GM23338 (cell line): Measurements from ENCODE around the gene SRRD. TPM values are rescaled to one million over a fixed set of nuclear protein-coding genes. Genes with fewer than 3 reads are reported as not detected.

ENCODE experiments used
- ATAC-seq: fragments of 200-7000 bp; cut with Tn5 transposase; 3 replicates; pipeline ENCODE4 v1.9.1; 2020
- DNase-seq: peaks from one replicate; pipeline ENCODE4 v3.0.0-alpha.2; 2015; ENCODE audit warnings: low spot score
- H2AFZ ChIP-seq: fragments of 200-600 bp; sonication (generic); 2 replicates; pipeline ENCODE4 v1.8.0; 2016; ENCODE audit warnings: antibody characterized with exemption, mild to moderate bottlenecking, moderate library complexity
- H3F3A ChIP-seq: fragments of 200-600 bp; sonication (generic); replicated peaks from 2 replicates; pipeline ENCODE4 v1.8.0; 2017; ENCODE audit warnings: antibody characterized with exemption, mixed run types, low read depth
- H3K27ac ChIP-seq: fragments of 200-600 bp; sonication (generic); 2 replicates; pipeline ENCODE4 v1.6.1; 2016; ENCODE audit warnings: low read depth
- H3K27me3 ChIP-seq: fragments of 200-600 bp; sonication (generic); 2 replicates; pipeline ENCODE4 v1.8.0; 2016; ENCODE audit warnings: mild to moderate bottlenecking, mixed run types, moderate library complexity; ENCODE audit not compliant: insufficient read depth
- H3K36me3 ChIP-seq: fragments of 200-600 bp; sonication (generic); 2 replicates; pipeline ENCODE4 v1.8.0; 2016; ENCODE audit warnings: mild to moderate bottlenecking; ENCODE audit not compliant: insufficient read depth
- H3K4me1 ChIP-seq: fragments of 200-600 bp; sonication (generic); 2 replicates; pipeline ENCODE4 v1.8.0; 2016; ENCODE audit warnings: mild to moderate bottlenecking, moderate library complexity; ENCODE audit not compliant: insufficient read depth
- H3K4me2 ChIP-seq: fragments of 200-600 bp; sonication (generic); 2 replicates; pipeline ENCODE4 v1.7.1; 2017; ENCODE audit warnings: mixed run types
- H3K4me3 ChIP-seq: fragments of 200-600 bp; sonication (generic); 2 replicates; pipeline ENCODE4 v1.6.1; 2016; ENCODE audit warnings: mixed run types
- H3K79me2 ChIP-seq: fragments of 200-600 bp; sonication (generic); replicated peaks from 2 replicates; pipeline ENCODE4 v1.8.0; 2017; ENCODE audit warnings: mild to moderate bottlenecking; ENCODE audit not compliant: insufficient read depth
- H3K9me2 ChIP-seq: fragments of 200-600 bp; sonication (generic); 2 replicates; pipeline ENCODE4 v1.8.0; 2017; ENCODE audit not compliant: insufficient read depth
- H4K20me1 ChIP-seq: fragments of 200-600 bp; sonication (generic); replicated peaks from 2 replicates; pipeline ENCODE4 v1.8.0; 2017; ENCODE audit warnings: mild to moderate bottlenecking; ENCODE audit not compliant: insufficient read depth
- H3K27ac Mint-ChIP-seq: 2 replicates; pipeline ENCODE4 v1.8.0; 2020; ENCODE audit warnings: inconsistent platforms, mild to moderate bottlenecking, moderate library complexity, mixed read lengths
- H3K27me3 Mint-ChIP-seq: 3 replicates; pipeline ENCODE4 v1.8.0; 2022; ENCODE audit warnings: low read depth, mild to moderate bottlenecking, moderate library complexity, mixed read lengths, inconsistent platforms; ENCODE audit not compliant: insufficient read depth, poor library complexity
- H3K36me3 Mint-ChIP-seq: 3 replicates; pipeline ENCODE4 v1.8.0; 2021; ENCODE audit warnings: low read depth, mild to moderate bottlenecking, inconsistent platforms, moderate library complexity, mixed read lengths
- H3K4me1 Mint-ChIP-seq: 3 replicates; pipeline ENCODE4 v1.8.0; 2020; ENCODE audit warnings: mild to moderate bottlenecking, inconsistent platforms, mixed read lengths
- H3K4me3 Mint-ChIP-seq: 3 replicates; pipeline ENCODE4 v1.8.0; 2021; ENCODE audit warnings: moderate library complexity, mild to moderate bottlenecking, inconsistent platforms, mixed read lengths
- H3K9me3 Mint-ChIP-seq: 3 replicates; pipeline ENCODE4 v1.8.0; 2020; ENCODE audit warnings: moderate library complexity, mild to moderate bottlenecking, inconsistent platforms, mixed read lengths
- EZH2phosphoT487 ChIP-seq: fragments of 200-600 bp; sonication (generic); IDR thresholded peaks from one replicate; pipeline ENCODE4 v1.8.1; 2018; ENCODE audit warnings: antibody characterized with exemption; ENCODE audit not compliant: unreplicated experiment
- JUNB ChIP-seq: IDR thresholded peaks from one replicate; pipeline ENCODE4 v1.6.1; 2016; ENCODE audit warnings: antibody characterized with exemption; ENCODE audit not compliant: unreplicated experiment
- NANOG ChIP-seq: IDR thresholded peaks from 2 replicates; pipeline ENCODE4 v1.6.1; 2016; ENCODE audit warnings: antibody characterized with exemption, borderline replicate concordance
- ZNF114 ChIP-seq: fragments of 250-450 bp; sonication (Bioruptor Pico); IDR thresholded peaks from 2 replicates; pipeline ENCODE4 v1.5.0; 2020; ENCODE audit warnings: mild to moderate bottlenecking, moderate library complexity
- ZNF462 ChIP-seq: fragments of 250-450 bp; sonication (Bioruptor Pico); IDR thresholded peaks from 2 replicates; pipeline ENCODE4 v1.5.0; 2020; ENCODE audit warnings: mild to moderate bottlenecking, moderate library complexity
- polyA plus RNA-seq: library from polyadenylated mRNA; unstranded; fragments of >200 nt; fragmentation: Nextera tagmentation; extraction: Ambion mirVana; gene quantifications from 2 replicates; pipeline ENCODE4 v1.2.1, GENCODE V29; 2016
- total RNA-seq: library from RNA; depleted of rRNA; stranded (reverse); fragments of >200 nt; shearing (Covaris generic); gene quantifications from 2 replicates; pipeline ENCODE4 v1.2.3, GENCODE V29; 2014
- TF ChIP-seq, protein P1 (sequence below): IDR thresholded peaks from 2 replicates; pipeline ENCODE4 v1.6.1; 2016; ENCODE audit warnings: antibody characterized with exemption
- TF ChIP-seq, protein P2 (sequence below), 2 experiments: fragments of 200-600 bp in 1 of 2; sonication (generic) in 1 of 2; conservative IDR thresholded peaks; 2 replicates each; pipeline versions ENCODE4 v1.5.1 to v1.6.1; 2016 to 2017; ENCODE audit warnings: antibody characterized with exemption in 2 of 2, low read depth in 2 of 2, mild to moderate bottlenecking in 2 of 2, moderate library complexity in 1 of 2

Gene SRRD
- total and polyA plus RNA-seq, 2 experiments from 2014 or later: 17.8 to 23.2 TPM

GRCh38 chr22:26496456-26496855 is 12.8 kb downstream of the SRRD start (continued):
- TF ChIP-seq ZNF462 (CRISPR knock-in tag) (no peak), ZNF114 (CRISPR knock-in tag) (no peak)

DNA sequence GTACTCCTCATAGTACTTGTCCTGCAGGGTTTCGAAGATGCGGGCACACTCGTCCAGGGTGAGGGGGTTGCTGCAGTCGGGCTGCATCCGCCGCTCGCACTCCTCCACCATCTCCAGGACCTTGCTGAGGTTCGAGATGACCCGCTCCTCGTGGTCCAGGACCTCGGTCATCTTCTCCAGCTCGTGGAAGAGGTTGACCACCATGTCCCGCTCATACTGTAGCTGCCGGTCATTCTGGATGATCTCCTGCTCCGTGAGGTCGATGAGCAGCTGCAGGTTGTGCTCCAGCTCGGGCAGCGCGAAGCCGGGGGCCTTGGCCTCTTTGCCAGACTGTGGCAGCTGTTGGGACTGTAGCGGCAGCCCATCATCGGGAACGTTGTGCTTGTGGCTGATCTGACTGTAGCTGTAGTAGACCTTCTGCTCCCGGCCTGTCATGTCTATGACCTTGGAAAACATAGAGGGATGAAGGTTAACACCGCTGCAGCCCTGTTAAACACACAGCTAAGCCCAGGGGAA is 15.6 kb downstream of the SRRD start:
- H3K36me3 ChIP-seq: peaks cover 64% of the 10 kb centered on the region
- peaks cover 83% of the 10 kb centered on the region for H3K36me3 Mint-ChIP-seq
- H3K9me2 ChIP-seq: no peaks in the 10 kb centered on the region
- H3K9me3 Mint-ChIP-seq: no peaks in the 10 kb centered on the region
- H3F3A ChIP-seq: peaks cover 19% of the 10 kb centered on the region; the same call in 1 of the 2 replicates
- H3K4me3 Mint-ChIP-seq: no peak overlapping the region
- no peaks in the 10 kb centered on the region; the same call in 1 of the 2 replicates for H3K4me1 ChIP-seq
- no peak overlapping the region for H3K27ac ChIP-seq
- peaks cover 5% of the 10 kb centered on the region for H3K27me3 Mint-ChIP-seq
- H3K4me3 ChIP-seq: no peak overlapping the region
- TF ChIP-seq NANOG: no peak
- no peak overlapping the region for H3K27ac Mint-ChIP-seq
- H4K20me1 ChIP-seq: no peaks in the 10 kb centered on the region; the same call in 1 of the 2 replicates
- no peaks in the 10 kb centered on the region for H3K79me2 ChIP-seq
- H2AFZ ChIP-seq: no peak overlapping the region
- no peaks in the 10 kb centered on the region for H3K27me3 ChIP-seq
- peaks cover 10% of the 10 kb centered on the region for H3K4me1 Mint-ChIP-seq
- ATAC-seq: no peak
- no peak for DNase-seq
- H3K4me2 ChIP-seq: no peak overlapping the region

DNA sequence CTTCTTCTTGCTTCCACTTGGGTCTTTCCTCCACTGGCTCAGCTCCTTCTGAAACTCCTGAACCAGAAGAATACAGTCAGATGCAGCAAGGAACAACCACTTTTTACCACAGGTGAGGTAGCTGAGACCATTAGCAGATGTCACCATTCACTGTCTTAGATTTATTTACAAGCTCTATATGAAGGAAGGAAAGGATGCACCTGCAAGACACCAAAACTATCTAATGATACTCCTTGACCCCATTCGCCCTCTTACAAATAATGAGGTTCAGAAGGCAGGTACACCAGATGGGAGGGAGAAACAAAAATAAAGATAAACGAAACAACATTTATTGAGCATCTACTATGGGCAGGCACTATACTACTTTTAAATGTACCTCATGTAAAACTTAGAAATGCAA is 18.3 kb downstream of the SRRD start:
- Histone ChIP-seq H3K4me2 (no peak overlapping the region), H2AFZ (no peak overlapping the region), H3K27me3 (no peaks in the 10 kb centered on the region), H3K79me2 (no peaks in the 10 kb centered on the region), H3K4me3 (no peak overlapping the region), H3K27ac (no peak overlapping the region), H4K20me1 (no peaks in the 10 kb centered on the region), H3K36me3 (peaks cover 61% of the 10 kb centered on the region), H3K4me1 (no peaks in the 10 kb centered on the region; the same call in 1 of the 2 replicates), H3F3A (peaks cover 5% of the 10 kb centered on the region; the same call in 1 of the 2 replicates), H3K9me2 (no peaks in the 10 kb centered on the region)
- Mint-ChIP-seq H3K9me3 (no peaks in the 10 kb centered on the region), H3K27me3 (peaks cover 3% of the 10 kb centered on the region), H3K36me3 (peaks cover 87% of the 10 kb centered on the region), H3K4me3 (no peak overlapping the region), H3K4me1 (peaks cover 10% of the 10 kb centered on the region), H3K27ac (no peak overlapping the region)
- ATAC-seq (no peak), DNase-seq (no peak)
- no peak for TF ChIP-seq EZH2phosphoT487
- TF ChIP-seq, protein P1, sequence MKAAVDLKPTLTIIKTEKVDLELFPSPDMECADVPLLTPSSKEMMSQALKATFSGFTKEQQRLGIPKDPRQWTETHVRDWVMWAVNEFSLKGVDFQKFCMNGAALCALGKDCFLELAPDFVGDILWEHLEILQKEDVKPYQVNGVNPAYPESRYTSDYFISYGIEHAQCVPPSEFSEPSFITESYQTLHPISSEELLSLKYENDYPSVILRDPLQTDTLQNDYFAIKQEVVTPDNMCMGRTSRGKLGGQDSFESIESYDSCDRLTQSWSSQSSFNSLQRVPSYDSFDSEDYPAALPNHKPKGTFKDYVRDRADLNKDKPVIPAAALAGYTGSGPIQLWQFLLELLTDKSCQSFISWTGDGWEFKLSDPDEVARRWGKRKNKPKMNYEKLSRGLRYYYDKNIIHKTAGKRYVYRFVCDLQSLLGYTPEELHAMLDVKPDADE: no peak
- TF ChIP-seq NANOG: no peak
- no peak for TF ChIP-seq JUNB
- TF ChIP-seq, protein P2, sequence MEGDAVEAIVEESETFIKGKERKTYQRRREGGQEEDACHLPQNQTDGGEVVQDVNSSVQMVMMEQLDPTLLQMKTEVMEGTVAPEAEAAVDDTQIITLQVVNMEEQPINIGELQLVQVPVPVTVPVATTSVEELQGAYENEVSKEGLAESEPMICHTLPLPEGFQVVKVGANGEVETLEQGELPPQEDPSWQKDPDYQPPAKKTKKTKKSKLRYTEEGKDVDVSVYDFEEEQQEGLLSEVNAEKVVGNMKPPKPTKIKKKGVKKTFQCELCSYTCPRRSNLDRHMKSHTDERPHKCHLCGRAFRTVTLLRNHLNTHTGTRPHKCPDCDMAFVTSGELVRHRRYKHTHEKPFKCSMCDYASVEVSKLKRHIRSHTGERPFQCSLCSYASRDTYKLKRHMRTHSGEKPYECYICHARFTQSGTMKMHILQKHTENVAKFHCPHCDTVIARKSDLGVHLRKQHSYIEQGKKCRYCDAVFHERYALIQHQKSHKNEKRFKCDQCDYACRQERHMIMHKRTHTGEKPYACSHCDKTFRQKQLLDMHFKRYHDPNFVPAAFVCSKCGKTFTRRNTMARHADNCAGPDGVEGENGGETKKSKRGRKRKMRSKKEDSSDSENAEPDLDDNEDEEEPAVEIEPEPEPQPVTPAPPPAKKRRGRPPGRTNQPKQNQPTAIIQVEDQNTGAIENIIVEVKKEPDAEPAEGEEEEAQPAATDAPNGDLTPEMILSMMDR (conservative IDR thresholded peaks at IDR 0.05; ENCODE audit: low read depth in 2 of 2): no peak
